Glutamatergic neuron (in vitro differentiated cells): ENCODE results near the gene SETDB1. TPM values are rescaled to one million over a fixed set of nuclear protein-coding genes. Genes with fewer than 3 reads are reported as not detected.
"Not testable (repeated sequence)": the region's sequence is repeated elsewhere in the genome, so short reads cannot be mapped to it uniquely, and the experiment has no call there.

Experiments
- DNase-seq: peaks from one replicate; pipeline ENCODE4 v3.0.0; 2022
- H3K27ac Mint-ChIP-seq: one replicate; pipeline ENCODE4 v1.8.0; 2020; ENCODE audit warnings: mild to moderate bottlenecking, mixed read lengths, inconsistent platforms; ENCODE audit not compliant: unreplicated experiment
- H3K27me3 Mint-ChIP-seq: one replicate; pipeline ENCODE4 v1.8.0; 2020; ENCODE audit warnings: mild to moderate bottlenecking, moderate library complexity, mixed read lengths, inconsistent platforms; ENCODE audit not compliant: unreplicated experiment
- H3K36me3 Mint-ChIP-seq: one replicate; pipeline ENCODE4 v1.8.0; 2020; ENCODE audit warnings: mild to moderate bottlenecking, mixed read lengths, inconsistent platforms; ENCODE audit not compliant: unreplicated experiment
- H3K4me1 Mint-ChIP-seq: one replicate; pipeline ENCODE4 v1.8.0; 2020; ENCODE audit warnings: mild to moderate bottlenecking, low read depth, mixed read lengths, inconsistent platforms; ENCODE audit not compliant: unreplicated experiment
- H3K4me3 Mint-ChIP-seq: one replicate; pipeline ENCODE4 v1.8.0; 2020; ENCODE audit warnings: mild to moderate bottlenecking, mixed read lengths, inconsistent platforms; ENCODE audit not compliant: unreplicated experiment
- H3K9me3 Mint-ChIP-seq: one replicate; pipeline ENCODE4 v1.8.0; 2020; ENCODE audit warnings: mild to moderate bottlenecking, moderate library complexity, mixed read lengths, inconsistent platforms; ENCODE audit not compliant: unreplicated experiment
- CTCF ChIP-seq: fragments of 200-600 bp; sonication (generic); IDR thresholded peaks from one replicate; pipeline ENCODE4 v1.5.0; 2021; ENCODE audit not compliant: partially characterized antibody, unreplicated experiment
- total RNA-seq: library from RNA; stranded (reverse); fragmentation: NEBNext Ultra II Directional; extraction: Animal tissue kit (Norgen Biotek cat#: 25700); gene quantifications from one replicate; pipeline ENCODE4 v1.2.1, GENCODE V29; 2021; ENCODE audit not compliant: unreplicated experiment

Gene SETDB1
- total RNA-seq, 1 donor from 2014 or later = 57.0 TPM

GRCh38 chr1:150890033-150890416 is 36.1 kb upstream of the SETDB1 start:
- no peaks in the 10 kb centered on the region for H3K4me1 Mint-ChIP-seq
- no peak overlapping the region for H3K4me3 Mint-ChIP-seq
- H3K27ac Mint-ChIP-seq = no peak overlapping the region
- peaks cover 2% of the 10 kb centered on the region for H3K9me3 Mint-ChIP-seq
- no peaks in the 10 kb centered on the region for H3K27me3 Mint-ChIP-seq
- TF ChIP-seq CTCF = no peak
- DNase-seq = no peak
- H3K36me3 Mint-ChIP-seq = no peaks in the 10 kb centered on the region

DNA sequence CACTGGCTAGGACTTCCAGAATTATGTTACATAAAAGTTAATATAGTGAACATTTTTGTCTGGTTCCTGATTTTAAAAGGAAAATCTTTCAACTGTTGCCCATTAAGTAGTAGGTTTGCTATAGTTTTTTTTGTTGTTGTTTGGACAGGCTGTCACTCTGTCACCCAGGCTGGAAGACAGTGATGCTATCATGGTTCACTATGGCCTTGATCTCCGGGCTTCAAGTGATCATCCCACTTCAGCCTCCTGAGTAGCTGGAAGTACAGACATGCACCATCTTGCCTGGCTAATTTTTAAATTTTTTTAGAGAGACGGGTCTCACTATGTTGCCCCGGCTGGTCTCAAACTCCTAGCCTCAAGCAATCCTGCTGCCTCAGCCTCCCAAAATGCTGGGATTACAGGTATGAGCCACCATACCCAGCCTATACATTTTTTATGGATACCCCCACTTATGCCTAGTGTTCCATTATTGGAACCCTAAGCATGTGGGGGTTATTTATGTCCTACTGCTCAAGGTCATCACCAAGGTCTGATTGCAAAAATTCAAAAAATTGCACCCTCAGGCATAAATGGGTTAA is 32.7 kb upstream of the SETDB1 start:
- DNase-seq = no peak
- Mint-ChIP-seq H3K4me3 (no peak overlapping the region), H3K27ac (no peak overlapping the region), H3K27me3 (no peaks in the 10 kb centered on the region), H3K9me3 (no peaks in the 10 kb centered on the region), H3K36me3 (no peaks in the 10 kb centered on the region), H3K4me1 (no peaks in the 10 kb centered on the region)
- TF ChIP-seq CTCF = no peak

- no peak for DNase-seq
- no peak for TF ChIP-seq CTCF
- no peaks in the 10 kb centered on the region for H3K4me1 Mint-ChIP-seq
- H3K27me3 Mint-ChIP-seq = no peaks in the 10 kb centered on the region
- no peak overlapping the region for H3K27ac Mint-ChIP-seq
- H3K36me3 Mint-ChIP-seq = no peaks in the 10 kb centered on the region
- peaks cover 3% of the 10 kb centered on the region for H3K9me3 Mint-ChIP-seq
- H3K4me3 Mint-ChIP-seq = no peak overlapping the region
These were observed 30.5 kb upstream of the SETDB1 start for GRCh38 chr1:150895618-150896017.

- H3K4me1 Mint-ChIP-seq, H3K27ac Mint-ChIP-seq, H3K4me3 Mint-ChIP-seq, H3K9me3 Mint-ChIP-seq, H3K27me3 Mint-ChIP-seq, H3K36me3 Mint-ChIP-seq, DNase-seq: not testable (repeated sequence)
These were observed 26.4 kb upstream of the SETDB1 start for GRCh38 chr1:150899795-150900194.

- no peak for TF ChIP-seq CTCF
- Mint-ChIP-seq H3K4me3 (no peak overlapping the region), H3K36me3 (no peaks in the 10 kb centered on the region), H3K27me3 (peaks cover 1% of the 10 kb centered on the region), H3K27ac (no peak overlapping the region), H3K4me1 (no peaks in the 10 kb centered on the region), H3K9me3 (peaks cover 3% of the 10 kb centered on the region)
- no peak for DNase-seq
These were observed 23.8 kb upstream of the SETDB1 start for GRCh38 chr1:150902346-150902745.

DNA sequence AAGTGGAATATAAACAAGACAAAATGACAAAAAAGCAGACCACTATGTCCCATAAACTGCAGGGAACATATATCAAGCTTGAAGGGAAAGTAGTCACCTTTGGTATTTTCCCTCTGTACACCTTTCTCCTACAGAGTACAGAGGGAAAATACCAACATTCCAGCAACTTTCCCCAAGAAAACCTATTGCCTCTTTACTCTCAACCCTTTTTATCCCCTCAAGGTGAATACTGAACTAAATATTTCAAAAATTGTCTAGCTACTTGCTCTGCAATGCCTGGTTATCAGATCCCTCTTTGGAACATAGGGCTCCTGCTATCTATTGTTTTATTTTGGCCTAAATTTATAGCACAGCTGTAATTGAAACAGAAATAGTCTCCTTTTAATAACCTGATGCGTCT is 23.4 kb upstream of the SETDB1 start:
- Mint-ChIP-seq H3K27ac (no peak overlapping the region), H3K4me3 (no peak overlapping the region), H3K36me3 (no peaks in the 10 kb centered on the region), H3K9me3 (peaks cover 3% of the 10 kb centered on the region), H3K4me1 (no peaks in the 10 kb centered on the region), H3K27me3 (peaks cover 1% of the 10 kb centered on the region)
- TF ChIP-seq CTCF = no peak
- no peak for DNase-seq
